Lower lobe of right lung (tissue), 2 donors: Measurements from ENCODE around the gene ARHGAP28. TPM values are rescaled to one million over a fixed set of nuclear protein-coding genes. Genes with fewer than 3 reads are reported as not detected.
A peak's percentile ranks its signal among the peaks of the same experiment; 100 is the strongest.
"Not testable (repeated sequence)": the region's sequence is repeated elsewhere in the genome, so short reads cannot be mapped to it uniquely, and the experiment has no call there.

ENCODE experiments used
- ATAC-seq, 2 donors: fragments of 200-7000 bp; cut with Tn5 transposase; one replicate each; pipeline ENCODE4 v1.9.1; 2020 to 2022; ENCODE audit warnings: mild to moderate bottlenecking in 2 of 2, moderate library complexity in 2 of 2
- DNase-seq: peaks from one replicate; pipeline ENCODE4 v3.0.0-alpha.2; 2020
- H3K27ac ChIP-seq: fragments of 200-600 bp; one replicate; pipeline ENCODE4 v1.8.0; 2022
- H3K27me3 ChIP-seq: fragments of 200-600 bp; one replicate; pipeline ENCODE4 v1.8.0; 2022; ENCODE audit warnings: low read depth
- H3K36me3 ChIP-seq: fragments of 200-600 bp; one replicate; pipeline ENCODE4 v1.8.0; 2022; ENCODE audit warnings: mild to moderate bottlenecking
- H3K4me1 ChIP-seq: fragments of 200-600 bp; one replicate; pipeline ENCODE4 v1.8.0; 2022
- H3K4me3 ChIP-seq: fragments of 200-600 bp; one replicate; pipeline ENCODE4 v1.8.0; 2022; ENCODE audit warnings: mild to moderate bottlenecking
- H3K9me3 ChIP-seq: fragments of 200-600 bp; one replicate; pipeline ENCODE4 v1.8.0; 2022
- intact Hi-C: fragments of 100-400 bp; cut with DNase I; formaldehyde crosslinking; loops from one replicate; pipeline ENCODE4 v1.11.0; 2022
- total RNA-seq: library from RNA; stranded (reverse); fragmentation: NEBNext Ultra II Directional; extraction: Animal tissue kit (Norgen Biotek cat#: 25700); gene quantifications from one replicate; pipeline ENCODE4 v1.2.1, GENCODE V29; 2021
- TF ChIP-seq, protein P1 (sequence below): fragments of 200-600 bp; IDR thresholded peaks from one replicate; pipeline ENCODE4 v1.8.0; 2022; ENCODE audit warnings: antibody characterized with exemption, mild to moderate bottlenecking
- donor health status: DM: no; HTN: yes; CAD: no; lungs with severe emphysema.

The ARHGAP28 gene
- total RNA-seq, 1 donor from 2014 or later: 13.1 TPM

DNA sequence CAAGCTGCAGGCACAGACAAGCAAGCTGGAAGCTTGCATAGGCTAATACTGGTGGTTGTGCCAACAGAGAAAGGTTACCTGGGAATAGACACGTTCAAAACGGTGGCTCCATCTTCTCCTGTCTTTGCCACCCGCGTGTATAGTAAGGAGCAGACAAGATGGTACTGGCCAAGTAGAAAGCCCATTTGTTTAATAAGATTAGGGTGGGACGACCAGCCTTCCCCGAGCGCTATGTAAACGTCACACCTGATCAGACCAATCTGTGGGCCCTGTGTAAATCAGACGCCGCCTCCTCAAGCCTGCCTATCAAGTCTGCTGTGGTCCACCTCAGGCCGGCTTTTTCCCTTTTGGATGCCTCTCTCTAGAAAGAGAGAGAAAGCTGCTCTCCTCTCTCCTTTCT is 198.8 kb downstream of the ARHGAP28 start:
- no peak for DNase-seq
- no peak for ATAC-seq
- intact Hi-C loops: no loop called here
- H3K4me1 ChIP-seq: no peaks in the 10 kb centered on the region
- TF ChIP-seq, protein P1, sequence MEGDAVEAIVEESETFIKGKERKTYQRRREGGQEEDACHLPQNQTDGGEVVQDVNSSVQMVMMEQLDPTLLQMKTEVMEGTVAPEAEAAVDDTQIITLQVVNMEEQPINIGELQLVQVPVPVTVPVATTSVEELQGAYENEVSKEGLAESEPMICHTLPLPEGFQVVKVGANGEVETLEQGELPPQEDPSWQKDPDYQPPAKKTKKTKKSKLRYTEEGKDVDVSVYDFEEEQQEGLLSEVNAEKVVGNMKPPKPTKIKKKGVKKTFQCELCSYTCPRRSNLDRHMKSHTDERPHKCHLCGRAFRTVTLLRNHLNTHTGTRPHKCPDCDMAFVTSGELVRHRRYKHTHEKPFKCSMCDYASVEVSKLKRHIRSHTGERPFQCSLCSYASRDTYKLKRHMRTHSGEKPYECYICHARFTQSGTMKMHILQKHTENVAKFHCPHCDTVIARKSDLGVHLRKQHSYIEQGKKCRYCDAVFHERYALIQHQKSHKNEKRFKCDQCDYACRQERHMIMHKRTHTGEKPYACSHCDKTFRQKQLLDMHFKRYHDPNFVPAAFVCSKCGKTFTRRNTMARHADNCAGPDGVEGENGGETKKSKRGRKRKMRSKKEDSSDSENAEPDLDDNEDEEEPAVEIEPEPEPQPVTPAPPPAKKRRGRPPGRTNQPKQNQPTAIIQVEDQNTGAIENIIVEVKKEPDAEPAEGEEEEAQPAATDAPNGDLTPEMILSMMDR: no peak
- H3K27me3 ChIP-seq: no peaks in the 10 kb centered on the region
- no peaks in the 10 kb centered on the region for H3K36me3 ChIP-seq
- no peak overlapping the region for H3K27ac ChIP-seq
- H3K4me3 ChIP-seq: no peak overlapping the region
- H3K9me3 ChIP-seq: no peaks in the 10 kb centered on the region

DNA sequence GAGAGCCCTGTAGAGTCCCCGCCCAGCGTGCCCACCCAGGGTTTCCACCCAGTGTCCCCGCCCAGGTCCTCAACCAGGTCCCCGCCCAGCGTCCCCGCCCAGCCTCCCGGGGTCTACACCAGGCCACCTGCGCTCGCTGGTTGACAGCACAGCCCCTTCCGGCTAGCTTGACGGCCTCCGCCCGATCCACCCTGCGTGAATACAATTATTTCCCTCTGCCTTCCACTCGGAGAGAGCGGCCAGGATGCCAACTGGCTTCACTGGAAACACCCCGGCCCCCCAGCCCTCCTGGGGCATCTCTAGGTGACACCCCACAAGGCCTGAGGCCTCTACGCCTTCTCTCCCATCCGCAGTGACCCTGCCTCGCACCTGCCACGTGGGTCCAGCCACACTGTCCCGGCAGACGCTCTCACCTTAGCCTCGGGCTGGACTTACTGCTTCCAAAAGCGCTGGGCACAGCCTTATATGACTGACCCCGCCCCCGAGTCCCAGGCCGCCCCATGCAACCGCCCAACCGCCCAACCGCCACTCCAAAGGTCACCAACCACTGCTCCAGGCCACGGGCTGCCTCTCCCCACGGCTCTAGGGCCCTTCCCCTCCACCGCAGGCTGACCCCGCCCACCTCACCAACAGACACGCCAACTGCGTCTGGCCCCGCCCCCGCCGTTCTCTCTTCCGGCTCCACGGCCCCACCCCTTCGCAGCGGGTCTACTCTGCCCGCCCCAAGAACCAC is 200.0 kb downstream of the ARHGAP28 start:
- ATAC-seq (peak; percentile 33 to 45), DNase-seq (no peak)
- Histone ChIP-seq H3K27ac (no peak overlapping the region), H3K27me3 (no peaks in the 10 kb centered on the region), H3K4me3 (no peak overlapping the region), H3K9me3 (no peaks in the 10 kb centered on the region), H3K36me3 (no peaks in the 10 kb centered on the region), H3K4me1 (no peaks in the 10 kb centered on the region)
- intact Hi-C loops: no loop called here
- TF ChIP-seq, protein P1: no peak

DNA sequence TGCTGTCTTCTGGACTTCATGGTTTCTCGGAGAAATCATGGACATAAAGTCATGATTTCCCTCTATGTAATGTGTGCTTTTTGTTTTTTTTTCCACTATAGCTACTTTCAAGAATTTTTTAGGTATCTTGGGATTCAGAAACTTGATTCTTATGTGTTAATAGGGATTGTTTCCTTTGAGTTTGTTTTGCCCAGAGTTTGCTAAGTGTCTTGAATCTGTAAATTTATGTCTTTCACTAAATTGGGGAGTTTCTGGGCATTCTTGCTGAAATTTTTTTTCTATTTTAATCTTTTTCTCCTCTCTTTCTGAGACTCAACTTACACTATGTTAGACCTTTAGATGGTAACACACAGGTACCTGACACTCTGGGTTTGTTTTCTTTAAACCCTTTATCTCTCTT is 205.3 kb downstream of the ARHGAP28 start:
- H3K27ac ChIP-seq: no peak overlapping the region
- intact Hi-C loops: no loop called here
- no peaks in the 10 kb centered on the region for H3K27me3 ChIP-seq
- no peaks in the 10 kb centered on the region for H3K36me3 ChIP-seq
- TF ChIP-seq, protein P1: no peak
- H3K4me3 ChIP-seq: no peak overlapping the region
- H3K4me1 ChIP-seq: no peaks in the 10 kb centered on the region
- no peak for ATAC-seq
- DNase-seq: no peak
- no peaks in the 10 kb centered on the region for H3K9me3 ChIP-seq

DNA sequence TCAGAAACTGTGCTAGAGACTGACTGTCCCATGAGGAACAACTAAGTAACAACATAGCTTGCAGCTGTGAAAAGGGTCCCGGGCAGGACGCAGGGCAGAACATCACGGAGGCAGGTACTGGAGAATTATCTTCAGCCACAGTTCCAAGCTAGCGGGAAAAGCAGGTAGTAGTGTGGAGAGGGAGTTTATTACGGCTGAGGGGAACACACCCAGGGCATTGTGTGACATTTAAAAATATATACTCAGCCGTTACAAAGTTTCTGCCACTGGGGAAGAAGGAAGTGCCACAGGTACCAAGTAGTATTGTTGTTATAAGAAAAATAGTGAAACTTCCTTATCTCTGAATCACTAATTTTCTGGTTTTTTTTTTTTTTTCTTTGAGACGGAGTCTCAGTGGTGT is 208.5 kb downstream of the ARHGAP28 start:
- TF ChIP-seq, protein P1: no peak
- no peaks in the 10 kb centered on the region for H3K4me1 ChIP-seq
- ATAC-seq: no peak
- no peaks in the 10 kb centered on the region for H3K27me3 ChIP-seq
- intact Hi-C loops: no loop called here
- DNase-seq: no peak
- no peak overlapping the region for H3K4me3 ChIP-seq
- H3K27ac ChIP-seq: no peak overlapping the region
- H3K36me3 ChIP-seq: no peaks in the 10 kb centered on the region
- H3K9me3 ChIP-seq: no peaks in the 10 kb centered on the region

DNA sequence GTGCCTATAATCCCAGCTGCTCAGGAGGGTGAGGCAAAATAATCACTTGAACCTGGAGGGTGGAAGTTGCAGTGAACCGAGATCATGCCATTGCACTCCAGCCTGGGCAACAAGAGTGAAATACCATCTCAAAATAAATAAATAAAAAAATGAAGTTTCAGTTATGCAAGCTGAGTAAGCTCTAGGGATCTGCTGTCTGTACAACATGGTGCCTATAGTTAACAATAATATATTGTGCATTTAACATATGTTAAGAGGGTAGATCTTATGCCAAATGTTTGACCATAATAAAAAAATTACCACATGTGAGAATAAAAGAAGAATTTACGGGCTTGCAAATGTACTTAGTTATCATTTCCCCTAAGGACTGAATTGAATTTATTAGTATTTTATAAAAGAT is 208.9 kb downstream of the ARHGAP28 start:
- H3K4me1 ChIP-seq, DNase-seq, H3K27me3 ChIP-seq, H3K4me3 ChIP-seq, intact Hi-C loops, H3K36me3 ChIP-seq, ATAC-seq, H3K27ac ChIP-seq, H3K9me3 ChIP-seq: not testable (repeated sequence)

DNA sequence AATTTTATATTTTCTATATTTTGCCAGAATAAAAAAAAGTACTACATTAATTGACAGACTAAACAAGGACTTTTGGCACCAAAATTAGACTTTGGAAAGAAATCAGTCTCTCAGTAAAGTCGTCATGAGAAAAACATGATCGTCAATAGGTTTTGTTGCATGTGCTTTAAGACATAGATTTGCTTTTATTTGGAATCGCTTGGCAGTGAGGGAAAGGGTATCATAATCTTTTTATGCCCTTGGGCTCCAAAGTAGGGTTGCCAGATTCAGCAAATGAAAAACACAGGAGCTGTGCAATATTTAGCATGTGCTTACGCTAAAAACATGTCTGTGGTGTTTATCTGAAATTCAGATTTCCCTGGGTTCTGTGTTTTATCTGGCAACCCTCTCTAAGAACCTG is 210.5 kb downstream of the ARHGAP28 start:
- DNase-seq (no peak), ATAC-seq (no peak)
- intact Hi-C loops: no loop called here
- Histone ChIP-seq H3K27me3 (no peaks in the 10 kb centered on the region), H3K4me3 (no peak overlapping the region), H3K9me3 (no peaks in the 10 kb centered on the region), H3K36me3 (no peaks in the 10 kb centered on the region), H3K4me1 (no peaks in the 10 kb centered on the region), H3K27ac (no peak overlapping the region)
- TF ChIP-seq, protein P1: no peak
